NCI-H748 (cell line): ENCODE results near the gene RASL10A.
"Not testable (repeated sequence)": the region's sequence is repeated elsewhere in the genome, so short reads cannot be mapped to it uniquely, and the experiment has no call there.

ENCODE experiments used
- DNase-seq: peaks from one replicate; lab custom pipeline; 2025; ENCODE audit not compliant: unreplicated experiment; lab: John Stamatoyannopoulos, UW

Gene RASL10A

GRCh38 chr22:29315286-29316140 lies at the start of gene RASL10A:
Gene RASL10A (minus strand): TSS chr22:29315697. CDS start chr22:29315246, 451 bp downstream.
- DNase-seq = peak; percentile 41

- DNase-seq = peak; percentile 4
Measured at GRCh38 chr22:29359469-29359868, 44.0 kb upstream of the RASL10A start.

DNA sequence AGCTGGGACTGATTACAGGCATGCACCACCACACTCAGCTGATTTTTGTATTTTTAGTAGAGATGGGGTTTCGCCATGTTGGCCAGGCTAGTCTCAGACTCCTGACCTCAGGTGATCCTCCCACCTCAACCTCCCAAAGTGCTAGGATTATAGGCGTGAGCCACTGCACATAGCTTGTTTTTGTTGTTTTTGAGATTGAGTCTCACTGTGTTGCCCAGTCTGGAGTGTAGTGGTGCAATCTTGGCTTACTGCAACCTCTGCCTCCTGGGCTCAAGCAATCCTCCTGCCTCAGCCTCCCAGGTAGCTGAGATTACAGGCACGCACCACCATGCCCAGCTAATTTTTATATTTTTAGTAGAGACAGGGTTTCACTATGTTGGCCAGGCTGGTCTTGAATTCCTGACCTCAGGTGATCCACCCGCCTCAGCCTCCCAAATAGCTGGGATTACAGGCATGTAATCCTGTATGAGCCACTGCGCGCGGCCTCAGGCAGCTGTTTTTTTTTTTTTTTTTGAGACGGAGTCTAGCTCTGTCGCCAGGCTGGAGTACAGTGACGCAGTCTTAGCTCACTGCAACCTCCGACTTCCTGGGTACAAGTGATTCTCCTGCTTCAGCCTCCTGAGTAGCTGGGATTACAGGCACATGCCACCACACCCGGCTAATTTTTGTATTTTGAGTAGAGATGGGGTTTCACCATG lies 41.8 kb upstream of the RASL10A start:
- DNase-seq = not testable (repeated sequence)

- DNase-seq = no peak
Measured at GRCh38 chr22:29353860-29354259, 38.4 kb upstream of the RASL10A start.

DNA sequence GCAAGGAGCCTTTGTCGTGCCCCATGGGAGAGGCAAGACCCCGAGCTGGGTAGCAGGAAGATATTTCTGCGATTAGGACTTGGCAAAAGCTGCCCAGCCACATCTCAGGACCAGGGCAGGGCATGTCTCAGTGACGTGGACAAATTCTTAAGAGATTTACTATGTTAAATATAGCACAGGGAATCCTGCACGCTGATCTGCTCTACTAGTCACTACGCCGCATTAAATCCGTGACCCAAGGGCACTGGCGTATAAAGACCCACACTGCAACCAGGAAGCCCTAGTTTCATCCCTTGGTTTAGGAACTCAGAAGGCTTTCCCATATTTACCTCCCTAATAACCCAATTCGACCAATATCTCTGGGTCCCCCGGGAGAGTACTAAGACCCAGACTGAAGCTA lies 37.8 kb upstream of the RASL10A start:
- DNase-seq = no peak

DNA sequence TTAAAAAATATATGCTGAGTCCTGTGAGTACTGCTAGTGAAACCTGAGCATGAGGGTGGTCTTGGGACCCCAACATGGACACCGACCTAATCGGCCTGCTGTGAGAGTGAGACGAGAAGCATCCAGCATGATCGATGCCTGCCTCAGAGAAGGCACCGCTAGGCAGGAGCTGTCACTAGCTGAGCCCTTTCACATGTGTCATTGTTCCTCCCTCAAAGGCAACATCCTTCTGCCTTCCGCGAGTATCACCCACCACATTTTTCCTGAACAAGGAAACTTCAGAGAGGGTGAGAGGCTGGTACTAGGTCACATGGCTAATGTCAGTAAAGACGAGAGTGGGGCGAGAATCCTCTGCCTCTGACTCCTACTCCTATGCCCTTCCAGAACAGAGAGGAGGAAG lies 37.3 kb upstream of the RASL10A start:
- no peak for DNase-seq

GRCh38 chr22:29351891-29352290 lies 36.4 kb upstream of the RASL10A start:
- no peak for DNase-seq

GRCh38 chr22:29351042-29351441 lies 35.5 kb upstream of the RASL10A start:
- DNase-seq = no peak

DNA sequence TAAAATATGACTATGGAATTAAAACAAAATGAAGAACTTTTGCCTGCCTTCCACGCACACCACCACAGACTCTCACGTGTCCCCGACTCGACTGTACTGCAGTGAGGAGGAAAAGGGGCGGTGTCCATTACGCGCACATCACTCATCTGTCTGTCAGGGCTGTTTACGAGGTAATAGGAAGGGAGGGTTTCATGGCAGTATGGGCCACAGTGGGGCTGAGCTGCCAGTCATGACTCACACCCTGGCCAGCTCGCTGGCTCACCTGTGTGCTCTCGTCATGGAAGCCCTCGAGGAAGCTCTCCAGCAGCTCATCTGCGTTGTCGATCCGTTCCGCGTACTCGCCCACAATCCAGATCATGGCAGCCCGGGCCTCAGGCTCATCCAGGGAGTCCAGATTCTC lies 33.5 kb upstream of the RASL10A start:
- no peak for DNase-seq

- no peak for DNase-seq
Measured at GRCh38 chr22:29348041-29348440, 32.5 kb upstream of the RASL10A start.

DNA sequence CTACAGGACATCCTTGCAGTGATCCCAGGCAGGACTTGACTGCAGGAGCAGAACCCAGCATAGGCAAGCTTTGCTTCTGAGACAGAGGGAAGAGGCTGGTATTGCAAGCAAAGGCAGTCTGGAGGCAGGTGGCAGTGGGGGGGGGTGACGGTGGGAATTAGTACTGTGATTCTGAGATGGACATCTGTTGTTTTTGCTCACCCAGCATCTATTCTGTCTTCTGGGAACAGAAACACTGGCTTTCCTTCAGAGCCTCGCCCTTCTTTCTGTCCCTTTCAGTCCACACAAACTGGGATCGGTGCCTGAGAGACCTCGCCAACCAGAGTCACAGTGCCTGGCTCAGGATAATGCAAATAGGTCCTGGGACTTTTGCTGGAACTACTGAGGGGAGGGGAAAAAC lies 31.2 kb upstream of the RASL10A start:
- no peak for DNase-seq

- no peak for DNase-seq
Measured at GRCh38 chr22:29345932-29346331, 30.4 kb upstream of the RASL10A start.

DNA sequence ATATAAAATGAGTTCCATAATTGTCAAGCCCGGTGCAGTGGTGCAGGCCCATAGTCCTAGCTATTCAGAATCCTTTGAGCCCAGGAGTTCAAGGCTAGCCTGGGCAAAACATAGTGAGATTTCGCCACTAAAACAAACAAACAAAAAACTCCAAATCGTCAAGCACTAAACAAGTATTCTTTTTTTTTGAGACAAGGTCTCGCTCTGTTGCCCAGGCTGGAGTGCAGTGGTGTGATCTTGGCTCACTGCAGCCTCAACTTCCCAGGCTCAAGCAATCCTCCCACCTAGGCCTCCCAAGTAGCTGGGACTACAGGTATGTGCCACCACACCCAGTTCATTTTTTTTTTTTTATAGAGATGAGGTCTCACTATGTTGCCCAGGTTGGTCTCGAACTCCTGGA lies 29.4 kb upstream of the RASL10A start:
- not testable (repeated sequence) for DNase-seq

- peak; percentile 13 for DNase-seq
Measured at GRCh38 chr22:29344137-29344536, 28.6 kb upstream of the RASL10A start.

- DNase-seq = no peak
Measured at GRCh38 chr22:29343313-29343805, 27.9 kb upstream of the RASL10A start.

GRCh38 chr22:29342577-29343312 lies 27.2 kb upstream of the RASL10A start:
- DNase-seq = no peak

DNA sequence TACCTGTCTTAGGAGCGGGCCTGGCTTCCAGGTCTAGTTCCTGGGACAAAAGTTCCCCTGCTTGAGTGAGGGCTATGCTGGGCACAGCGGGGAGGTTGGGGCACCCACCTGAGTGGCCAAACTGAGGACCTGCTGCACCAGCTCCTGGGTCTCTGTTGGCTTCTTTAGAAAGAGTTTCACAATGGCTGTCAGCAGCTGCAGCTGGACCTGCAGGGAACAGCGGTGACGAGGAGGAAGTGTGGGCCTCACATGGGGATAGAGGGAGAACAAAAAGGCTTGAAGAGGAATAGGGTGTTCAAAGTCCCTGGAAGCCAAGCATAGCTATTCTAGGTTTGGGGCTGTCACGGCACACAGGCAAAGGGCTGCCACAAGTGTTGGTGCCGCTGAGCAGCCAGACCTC lies 26.7 kb upstream of the RASL10A start:
- DNase-seq = no peak

GRCh38 chr22:29341849-29342127 lies 26.3 kb upstream of the RASL10A start:
- no peak for DNase-seq

DNA sequence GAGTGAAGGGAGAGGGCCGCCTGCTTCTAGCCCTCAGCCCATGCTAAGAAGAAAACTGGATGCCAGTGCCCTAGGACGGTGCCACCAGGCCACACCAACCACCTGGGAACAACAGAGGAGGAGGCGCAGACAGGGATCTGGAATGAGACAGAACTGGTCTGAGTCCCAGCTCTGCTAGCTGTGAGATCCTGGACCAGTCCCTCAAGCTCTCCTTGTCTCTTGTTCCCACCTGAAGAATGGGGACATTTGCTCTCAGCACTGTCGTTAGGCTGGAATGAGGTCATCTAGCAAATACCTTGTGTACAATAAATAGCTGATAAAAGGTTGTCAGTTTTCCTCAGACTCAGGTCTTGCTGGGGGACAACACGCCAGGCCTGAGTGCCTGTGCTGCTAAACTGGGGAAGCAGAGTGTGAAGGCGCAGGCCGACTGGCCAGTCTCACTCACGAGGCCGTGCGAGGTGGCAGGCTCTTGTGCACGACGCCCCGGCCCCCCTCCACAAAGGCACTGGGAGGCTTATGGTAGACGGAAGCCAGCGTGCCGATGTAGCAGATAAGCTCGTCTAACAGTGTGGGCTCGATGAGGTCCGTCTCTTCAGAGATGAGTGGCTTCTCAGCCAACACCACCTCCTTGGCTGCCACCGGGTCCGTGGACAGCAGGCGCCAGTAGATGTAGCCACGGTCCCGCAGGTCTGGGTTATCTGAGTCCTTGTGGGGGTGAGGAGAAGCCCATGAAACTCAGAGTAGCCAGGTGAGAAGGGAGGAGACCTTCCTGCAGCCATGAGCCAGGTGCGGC lies 25.8 kb upstream of the RASL10A start:
- DNase-seq = no peak

GRCh38 chr22:29340566-29340965 lies 25.1 kb upstream of the RASL10A start:
- no peak for DNase-seq
